Raji (cell line): ENCODE data around the gene ZCCHC7.

Source experiments
- POLR2A ChIP-seq: IDR thresholded peaks from 2 replicates; pipeline ENCODE4 v1.6.1; 2011; ENCODE audit warnings: low read depth, low read length, control low read depth; ENCODE audit not compliant: insufficient read depth

Gene ZCCHC7

DNA sequence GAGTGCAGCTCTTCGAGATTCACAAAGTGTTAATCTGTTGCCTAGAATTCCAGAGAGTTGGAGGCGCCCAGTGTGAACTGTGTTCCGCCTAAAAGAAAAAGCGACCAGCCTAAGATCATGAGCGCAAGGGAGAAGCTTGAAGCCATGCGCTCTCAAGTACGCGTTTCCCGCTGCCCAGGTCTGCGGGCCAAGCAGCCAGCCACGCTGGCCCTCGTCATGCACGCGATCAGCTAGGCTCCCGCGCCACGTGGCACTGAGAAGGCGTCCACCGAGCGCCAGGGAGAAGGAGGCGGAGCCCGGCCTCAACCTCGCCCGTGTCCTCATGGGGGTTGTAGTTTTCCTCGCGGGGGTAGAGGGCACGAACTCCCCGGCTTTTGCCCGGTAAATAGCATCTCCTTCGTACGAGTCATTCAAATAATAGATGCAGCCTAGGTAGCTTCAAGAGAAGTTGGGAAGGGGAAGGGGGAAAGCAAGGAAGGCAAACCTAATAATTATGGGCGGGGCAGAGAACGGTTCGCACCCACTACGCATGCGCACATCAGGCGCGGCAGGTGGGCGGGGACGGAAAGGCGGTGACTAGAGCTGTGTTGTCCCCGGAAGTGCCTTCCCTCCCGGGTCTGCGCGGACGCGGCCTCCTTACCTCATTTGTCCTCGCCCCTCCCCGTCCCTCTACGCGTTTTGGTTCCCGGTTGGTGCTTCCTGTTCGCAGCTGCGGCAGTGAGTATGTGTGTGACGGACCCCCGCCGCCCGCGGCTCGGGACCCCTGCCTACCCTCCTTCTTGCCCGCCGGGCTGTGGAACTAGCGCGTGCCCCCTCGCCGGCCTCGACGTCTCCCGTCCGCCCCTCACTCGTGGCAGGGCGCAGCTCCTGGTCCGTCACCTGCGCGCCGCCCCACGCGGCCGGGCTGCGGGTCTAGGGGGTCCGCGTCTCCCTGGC, at the start of gene ZCCHC7:
ZCCHC7 (plus strand) TSS at position 668 of the 936 bp plus-strand sequence.
- peak; percentile 89 for TF ChIP-seq POLR2A

DNA sequence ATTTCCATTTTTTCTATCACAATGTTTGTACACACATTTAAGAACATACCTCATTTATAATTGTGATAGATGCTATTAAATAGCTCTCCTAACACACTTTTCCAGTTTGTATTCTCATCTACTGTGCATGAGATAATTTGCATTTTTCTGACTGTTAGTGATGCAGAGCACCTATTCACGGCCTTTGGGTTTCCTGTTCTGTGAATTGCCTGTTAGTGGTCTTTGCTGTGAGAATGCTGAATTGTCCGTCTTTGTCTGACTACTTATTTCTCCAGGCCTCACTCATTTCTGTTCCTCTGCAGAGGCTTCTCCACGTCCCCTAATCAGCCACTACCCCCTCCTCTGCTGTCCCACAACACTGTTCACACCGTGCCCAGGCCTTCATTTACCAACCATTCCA, 45.6 kb upstream of the ZCCHC7 start:
- TF ChIP-seq POLR2A: peak; percentile 51

DNA sequence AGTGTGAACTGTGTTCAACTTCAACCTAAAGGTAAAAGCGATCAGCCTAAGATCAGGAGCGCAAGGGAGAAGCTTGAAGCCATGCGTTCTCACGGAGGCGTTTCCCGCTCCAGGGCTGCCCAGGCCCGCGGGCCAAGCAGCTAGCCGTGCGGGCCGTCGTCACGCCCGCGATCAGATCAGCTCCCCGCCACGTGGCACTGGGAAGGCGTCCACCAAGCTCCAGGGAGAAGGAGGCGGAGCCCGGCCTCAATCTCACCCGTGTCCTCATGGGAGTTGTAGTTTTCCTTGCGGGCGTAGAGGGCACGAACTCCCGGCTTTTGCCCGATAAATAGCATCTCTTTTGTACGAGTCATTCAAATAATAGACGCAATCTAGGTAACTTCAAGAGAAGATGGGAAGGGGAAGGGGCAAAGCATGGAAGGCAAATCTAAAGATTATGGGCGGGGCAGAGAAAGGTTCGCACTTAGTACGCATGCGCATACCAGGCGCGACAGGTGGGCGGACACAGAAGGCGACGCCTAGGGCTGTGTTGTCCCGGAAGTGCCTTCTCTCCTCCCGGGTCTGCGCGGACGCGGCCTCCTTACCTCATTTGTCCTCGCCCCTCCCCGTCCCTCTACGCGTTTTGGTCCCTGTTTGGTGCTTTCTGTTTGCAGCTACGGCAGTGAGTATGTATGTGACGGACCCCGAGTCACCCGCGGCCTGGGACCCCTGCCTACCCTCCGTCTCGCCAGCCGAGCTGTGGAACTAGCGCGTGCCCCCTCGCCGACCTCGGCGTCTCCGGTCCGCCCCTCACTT, 40.8 kb upstream of the ZCCHC7 start:
- peak; percentile 86 for TF ChIP-seq POLR2A

DNA sequence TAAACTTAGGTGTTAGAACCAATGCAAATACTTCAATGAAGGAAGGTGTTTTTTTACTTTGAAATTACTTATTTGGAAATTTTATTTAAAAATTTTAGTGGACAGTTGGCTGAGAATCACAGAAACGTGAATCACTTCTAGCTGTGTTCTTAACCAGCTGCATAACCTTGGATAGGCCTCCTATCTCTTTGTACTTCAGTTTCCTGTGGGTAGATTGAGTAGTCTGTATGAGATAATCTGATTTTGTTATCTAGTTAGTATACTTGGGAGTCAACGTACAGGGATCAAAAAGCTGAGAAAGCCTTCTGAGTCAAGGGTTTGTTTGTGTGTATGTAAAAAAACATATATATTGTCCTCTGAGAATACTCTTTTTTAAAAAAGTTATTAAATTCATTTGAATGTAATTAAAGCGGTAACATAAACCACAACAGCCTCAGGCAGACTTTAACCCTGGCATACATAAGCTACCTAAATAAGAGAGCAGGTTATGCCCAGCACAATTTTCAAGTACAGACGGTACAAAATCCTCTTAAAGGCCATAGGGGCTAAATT, 38.1 kb upstream of the ZCCHC7 start:
- TF ChIP-seq POLR2A: no peak

DNA sequence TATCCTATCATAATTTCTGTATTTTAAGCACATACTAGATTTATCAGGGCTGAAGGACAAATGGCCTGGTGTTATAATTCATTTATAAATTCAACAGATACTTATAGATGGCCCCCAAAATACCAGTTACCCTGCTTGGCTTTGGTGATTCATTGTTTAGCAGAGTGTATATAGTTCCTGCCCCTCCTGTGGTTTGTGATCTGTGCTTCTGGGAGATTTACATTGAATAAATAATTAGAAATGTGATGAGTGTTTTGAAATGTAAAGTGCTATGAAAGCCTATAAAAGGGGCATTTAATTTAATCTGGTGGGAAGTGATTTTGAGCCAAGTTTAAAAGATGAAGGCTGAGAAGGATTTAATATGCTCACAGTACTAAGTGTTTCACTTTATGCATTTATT, 36.7 kb upstream of the ZCCHC7 start:
- TF ChIP-seq POLR2A: no peak

DNA sequence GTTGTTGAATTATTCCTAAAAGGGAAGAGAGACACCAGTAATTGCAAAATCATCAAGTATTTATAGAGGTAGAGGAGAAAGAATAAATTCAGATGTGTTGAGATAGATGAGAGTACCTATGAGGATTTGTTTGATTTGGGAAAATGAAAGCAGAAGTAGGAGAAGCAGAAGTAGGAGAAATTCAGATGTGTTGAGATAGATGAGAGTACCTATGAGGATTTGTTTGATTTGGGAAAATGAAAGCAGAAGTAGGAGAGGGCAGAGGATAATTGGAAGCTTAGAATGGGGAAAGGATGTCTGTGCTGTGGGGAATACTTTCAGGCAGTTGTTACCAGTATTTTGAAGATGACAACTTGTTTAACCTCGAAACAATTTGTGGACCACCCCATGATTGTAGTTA, 35.1 kb upstream of the ZCCHC7 start:
- no peak for TF ChIP-seq POLR2A

DNA sequence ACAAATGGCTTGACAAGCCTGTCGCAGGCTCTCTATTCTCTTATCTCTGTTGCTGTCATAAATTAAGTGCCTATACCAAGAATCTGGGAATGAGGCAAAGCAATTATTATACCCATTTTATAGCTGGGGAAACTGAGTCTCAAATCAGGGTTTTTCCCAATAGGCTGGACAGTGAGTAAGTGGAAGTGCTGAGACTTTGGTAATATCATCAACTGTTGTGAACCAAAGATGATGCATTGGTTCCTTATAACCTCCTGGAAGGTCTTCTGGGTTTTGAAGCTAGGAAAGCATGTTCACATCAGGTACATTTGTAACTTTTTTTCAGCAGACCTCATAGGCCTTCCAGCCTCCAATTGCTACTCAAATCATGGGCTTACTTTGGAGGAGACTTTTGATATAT, 25.6 kb upstream of the ZCCHC7 start:
- TF ChIP-seq POLR2A: no peak

DNA sequence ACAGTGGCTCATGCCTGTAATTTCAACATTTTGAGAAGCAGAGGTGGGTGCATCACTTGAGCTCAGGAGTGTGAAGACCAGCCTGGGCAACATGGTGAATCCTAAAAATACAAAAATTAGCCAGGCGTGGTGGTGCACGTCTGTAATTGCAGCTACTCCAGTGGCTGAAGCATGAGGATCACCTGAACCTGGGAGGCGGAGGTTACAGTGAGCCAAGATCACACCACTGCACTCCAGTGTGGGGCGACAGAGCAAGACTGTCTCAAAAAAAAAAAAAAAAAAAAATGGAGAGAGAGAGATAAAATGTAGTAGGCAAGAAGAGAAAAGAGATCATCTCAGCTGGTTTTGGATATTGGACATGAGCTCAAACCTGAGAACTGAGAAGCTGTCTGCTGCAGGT, 23.7 kb upstream of the ZCCHC7 start:
- no peak for TF ChIP-seq POLR2A

DNA sequence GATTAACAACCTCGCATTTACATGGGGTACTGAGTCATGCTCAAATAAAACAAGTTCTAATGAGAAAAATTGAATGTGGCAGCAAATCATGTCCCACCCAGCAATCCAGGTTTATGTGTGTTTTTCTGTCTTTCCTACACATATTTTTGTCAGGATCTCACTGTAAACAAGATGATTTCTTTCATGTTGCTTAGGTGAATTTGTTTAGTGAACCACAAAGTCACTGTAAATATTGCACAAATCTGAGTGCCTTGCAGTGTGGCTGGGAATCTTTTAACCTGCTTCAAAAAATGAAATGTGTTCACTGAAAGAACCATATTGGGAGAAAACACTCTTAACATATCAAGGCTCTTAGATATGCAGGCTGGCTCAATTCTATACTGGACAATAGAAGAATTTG, 23.1 kb upstream of the ZCCHC7 start:
- no peak for TF ChIP-seq POLR2A

DNA sequence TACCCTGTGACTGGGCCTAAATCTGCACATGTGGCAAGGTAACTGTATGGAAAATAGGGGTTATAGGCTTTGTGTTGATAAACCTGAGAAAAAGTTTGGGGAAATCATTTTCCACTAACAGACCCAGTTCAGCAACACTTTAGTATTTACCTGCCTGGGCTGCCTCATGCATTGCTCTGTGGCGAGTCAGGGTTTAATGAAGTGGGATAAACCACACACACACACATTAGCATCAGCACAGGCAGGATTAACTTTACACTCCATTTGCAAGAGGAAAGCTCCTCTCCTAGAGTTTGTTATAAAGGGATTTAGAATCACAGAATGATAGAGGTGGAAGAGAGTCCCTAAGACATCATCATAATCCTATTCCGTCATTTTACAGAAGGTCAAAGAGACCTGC, 20.0 kb upstream of the ZCCHC7 start:
- TF ChIP-seq POLR2A: no peak

DNA sequence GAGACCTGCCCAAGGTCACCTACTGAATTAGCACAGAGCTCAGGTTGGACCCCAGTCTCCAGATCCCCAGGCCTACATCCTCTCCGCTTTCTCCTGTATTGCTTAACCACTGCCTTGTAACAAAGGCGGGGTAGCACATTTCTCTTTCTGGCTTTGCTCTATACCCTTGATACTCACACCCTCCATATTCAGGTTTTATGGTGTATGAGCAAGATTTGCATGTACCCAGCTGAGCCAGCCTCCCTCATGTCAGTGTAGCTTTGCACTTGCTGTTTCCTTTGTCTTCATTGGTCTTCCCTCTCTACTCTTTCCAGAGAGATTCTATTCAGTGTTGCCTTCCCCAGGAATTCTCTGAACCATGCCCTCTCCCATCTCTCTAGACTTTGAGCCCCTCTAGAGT, 19.6 kb upstream of the ZCCHC7 start:
- no peak for TF ChIP-seq POLR2A

DNA sequence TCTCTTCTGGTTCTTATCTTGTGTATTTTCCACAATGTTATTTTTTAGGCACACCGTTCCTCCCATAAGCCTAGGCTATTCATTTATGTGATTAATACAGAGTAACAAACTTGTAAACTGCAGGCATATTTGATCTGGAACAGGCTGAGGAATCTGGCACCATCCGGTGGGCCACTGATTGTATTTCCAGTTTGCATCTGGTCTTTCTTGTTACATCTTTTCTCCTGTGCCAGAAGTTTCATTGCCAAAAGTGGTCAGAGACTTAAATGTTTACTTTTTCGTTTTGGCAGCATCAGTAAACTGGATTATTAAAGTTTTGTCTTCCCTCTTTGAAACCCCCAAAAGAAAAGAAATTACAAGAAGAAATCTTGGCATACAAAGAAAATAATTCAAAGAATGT, 17.9 kb upstream of the ZCCHC7 start:
- TF ChIP-seq POLR2A: no peak

DNA sequence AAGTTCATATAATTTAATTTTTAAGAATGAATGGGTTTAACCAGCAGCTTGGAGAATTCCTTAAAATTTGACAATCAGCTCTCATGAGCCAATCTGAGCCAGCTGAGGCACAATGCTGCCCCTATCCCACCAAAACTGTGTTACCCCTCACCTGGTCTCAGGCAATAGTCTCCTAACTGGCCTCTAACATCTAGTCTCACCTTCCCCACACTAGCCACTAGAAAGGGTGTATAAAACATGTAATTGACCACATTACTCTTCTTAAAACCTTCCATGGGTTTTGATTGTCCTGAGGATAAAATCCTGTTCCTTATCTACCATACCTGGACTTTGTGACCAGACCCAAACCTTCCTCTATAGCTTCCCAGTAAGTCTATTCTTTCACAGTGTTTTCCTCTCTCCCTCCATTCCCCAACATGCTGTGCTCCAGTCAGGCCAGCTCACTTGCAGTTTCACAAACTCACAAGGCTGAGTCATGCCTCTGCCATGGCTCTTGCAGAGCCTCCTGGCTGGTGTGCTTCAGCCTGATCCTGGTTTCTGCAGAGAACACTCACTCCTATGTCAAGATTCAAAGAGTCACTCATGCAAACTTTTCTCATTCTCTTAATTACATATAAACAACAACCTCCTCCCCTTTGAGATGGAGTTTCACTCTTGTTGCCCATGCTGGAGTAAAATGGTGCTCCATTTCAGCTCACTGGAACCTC, 16.0 kb upstream of the ZCCHC7 start:
- no peak for TF ChIP-seq POLR2A

DNA sequence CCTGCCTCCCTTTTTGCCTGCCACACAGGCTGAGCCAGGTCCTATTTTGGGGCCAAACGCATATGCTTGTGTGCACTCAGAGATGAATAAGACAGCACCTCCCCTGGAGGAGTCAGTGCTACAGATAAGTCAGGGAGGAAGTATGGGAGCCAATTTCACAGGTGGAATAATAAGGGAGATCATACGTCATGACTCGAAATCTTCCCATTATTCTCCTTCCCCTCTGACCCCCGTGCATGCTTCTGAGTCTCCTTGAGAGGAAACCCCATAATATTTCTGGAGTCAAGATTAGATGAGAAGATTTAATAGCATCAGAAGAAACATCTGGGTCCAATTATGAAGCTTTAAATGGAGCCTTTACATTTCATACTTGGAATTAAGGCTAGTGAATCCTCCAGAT, 15.1 kb upstream of the ZCCHC7 start:
- no peak for TF ChIP-seq POLR2A

DNA sequence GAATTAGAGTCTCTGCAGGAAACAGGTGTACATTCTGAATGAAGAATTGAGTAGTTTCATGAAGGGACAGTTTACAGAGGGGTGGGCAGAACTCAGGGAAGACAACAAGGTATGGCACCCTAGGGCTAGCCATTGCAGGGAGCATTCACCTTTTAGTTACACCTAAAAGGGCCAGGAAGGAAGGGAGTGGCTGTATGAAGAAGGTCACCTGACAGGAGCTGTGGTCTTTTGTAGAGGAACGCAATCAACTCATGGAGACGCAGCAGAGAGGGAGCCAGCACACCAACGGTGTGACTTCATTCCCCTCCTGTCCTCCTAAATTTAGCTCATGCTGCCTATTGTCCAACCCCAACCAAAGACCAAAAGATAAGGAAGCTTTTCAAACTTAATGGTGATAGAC, 12.7 kb upstream of the ZCCHC7 start:
- TF ChIP-seq POLR2A: no peak
